Neural cell (in vitro differentiated cells): ENCODE data around the gene CKAP5. TPM values are rescaled to one million over a fixed set of nuclear protein-coding genes. Genes with fewer than 3 reads are reported as not detected.

Experiments
- H2AFZ ChIP-seq: fragments of 200-600, 300-800 bp; sonication (generic), shearing (Covaris generic); 2 replicates; pipeline ENCODE4 v1.6.0; 2014; ENCODE audit warnings: low read depth, mild to moderate bottlenecking, antibody characterized with exemption, low read length, moderate library complexity
- H3F3A ChIP-seq: fragments of 200-600 bp; shearing (Covaris generic); 2 replicates; pipeline ENCODE4 v1.6.1; 2016; ENCODE audit warnings: mild to moderate bottlenecking, moderate library complexity, mixed read lengths, antibody characterized with exemption, low read length; ENCODE audit not compliant: insufficient read depth, poor library complexity, severe bottlenecking
- H3K27ac ChIP-seq: fragments of 200-600, 300-800 bp; sonication (generic), shearing (Covaris generic); 2 replicates; pipeline ENCODE4 v1.5.1; 2014; ENCODE audit warnings: mild to moderate bottlenecking, low read length, moderate library complexity
- H3K27me3 ChIP-seq: fragments of 300-800, 200-600 bp; sonication (generic), shearing (Covaris generic); 2 replicates; pipeline ENCODE4 v1.6.0; 2014; ENCODE audit warnings: mild to moderate bottlenecking, low read depth, low read length, moderate library complexity; ENCODE audit not compliant: insufficient read depth
- H3K36me3 ChIP-seq: fragments of 300-800, 200-600 bp; sonication (generic), shearing (Covaris generic); 2 replicates; pipeline ENCODE4 v1.5.1; 2014; ENCODE audit warnings: mild to moderate bottlenecking, antibody characterized with exemption, low read length, moderate library complexity; ENCODE audit not compliant: insufficient read depth
- H3K4me2 ChIP-seq: fragments of 300-800, 200-600 bp; sonication (generic), shearing (Covaris generic); 2 replicates; pipeline ENCODE4 v1.6.0; 2014; ENCODE audit warnings: mild to moderate bottlenecking, low read length
- H3K4me3 ChIP-seq: fragments of 300-800, 200-600 bp; sonication (generic), shearing (Covaris generic); 2 replicates; pipeline ENCODE4 v1.5.1; 2014; ENCODE audit warnings: mild to moderate bottlenecking, low read length, moderate library complexity
- H3K79me2 ChIP-seq: fragments of 200-600 bp; shearing (Covaris generic); replicated peaks from 2 replicates; pipeline ENCODE4 v1.6.0; 2014; ENCODE audit warnings: mild to moderate bottlenecking, low read length, moderate library complexity; ENCODE audit not compliant: insufficient read depth
- H3K9ac ChIP-seq: fragments of 300-800, 200-600 bp; sonication (generic), shearing (Covaris generic); 2 replicates; pipeline ENCODE4 v1.6.1; 2016; ENCODE audit warnings: mild to moderate bottlenecking, low read length, mixed read lengths
- H3K9me2 ChIP-seq: fragments of 200-600 bp; shearing (Covaris generic); 2 replicates; pipeline ENCODE4 v1.6.1; 2016; ENCODE audit warnings: mild to moderate bottlenecking, low read length, mixed read lengths; ENCODE audit not compliant: insufficient read depth
- H3K9me3 ChIP-seq: fragments of 200-600, 300-800 bp; sonication (generic), shearing (Covaris generic); 2 replicates; pipeline ENCODE4 v1.6.1; 2016; ENCODE audit warnings: mild to moderate bottlenecking, mixed run types, low read length, moderate library complexity, mixed read lengths
- H4K20me1 ChIP-seq: fragments of 200-600 bp; shearing (Covaris generic); 2 replicates; pipeline ENCODE4 v1.6.1; 2016; ENCODE audit warnings: mild to moderate bottlenecking, mixed run types; ENCODE audit not compliant: insufficient read depth
- EP300 ChIP-seq: fragments of 450-650 bp; conservative IDR thresholded peaks from 2 replicates; pipeline ENCODE4 v1.6.1; 2014; ENCODE audit warnings: antibody characterized with exemption, mild to moderate bottlenecking, moderate library complexity; ENCODE audit not compliant: poor library complexity, severe bottlenecking
- EZH2 ChIP-seq: fragments of 200-600, 300-800 bp; shearing (Covaris generic), sonication (generic); IDR thresholded peaks from 2 replicates; pipeline ENCODE4 v1.6.1; 2014; ENCODE audit warnings: antibody characterized with exemption, low read length, borderline replicate concordance, mild to moderate bottlenecking; ENCODE audit not compliant: insufficient read depth, poor library complexity, severe bottlenecking
- MXI1 ChIP-seq: fragments of 450-650 bp; conservative IDR thresholded peaks from 2 replicates; pipeline ENCODE4 v1.6.1; 2014; ENCODE audit warnings: antibody characterized with exemption, mild to moderate bottlenecking; ENCODE audit not compliant: poor library complexity, severe bottlenecking
- POLR2AphosphoS5 ChIP-seq: IDR thresholded peaks from 2 replicates; pipeline ENCODE4 v1.6.1; 2012
- RAD21 ChIP-seq: fragments of 450-650 bp; conservative IDR thresholded peaks from 2 replicates; pipeline ENCODE4 v1.6.1; 2014; ENCODE audit warnings: antibody characterized with exemption, mild to moderate bottlenecking, moderate library complexity
- SMC3 ChIP-seq: fragments of 450-650 bp; conservative IDR thresholded peaks from 2 replicates; pipeline ENCODE4 v1.6.1; 2014; ENCODE audit warnings: antibody characterized with exemption, mild to moderate bottlenecking, moderate library complexity; ENCODE audit not compliant: poor library complexity
- TAF1 ChIP-seq: IDR thresholded peaks from 2 replicates; pipeline ENCODE4 v1.6.1; 2012; ENCODE audit warnings: low read depth
- polyA plus RNA-seq: library from polyadenylated mRNA; depleted of rRNA; stranded (reverse); fragments of >200 nt; gene quantifications from 2 replicates; pipeline ENCODE4 v1.2.3, GENCODE V29; 2014
- TF ChIP-seq, protein P1 (sequence below): IDR thresholded peaks from 2 replicates; pipeline ENCODE4 v1.6.1; 2012; ENCODE audit warnings: borderline replicate concordance
- TF ChIP-seq, protein P2 (sequence below): fragments of 450-650 bp; IDR thresholded peaks from 2 replicates; pipeline ENCODE4 v1.5.1; 2014; ENCODE audit warnings: antibody characterized with exemption, mild to moderate bottlenecking, moderate library complexity; ENCODE audit not compliant: poor library complexity, severe bottlenecking

CKAP5 gene
- polyA plus RNA-seq, 1 donor from 2014 or later: 90.3 TPM

DNA sequence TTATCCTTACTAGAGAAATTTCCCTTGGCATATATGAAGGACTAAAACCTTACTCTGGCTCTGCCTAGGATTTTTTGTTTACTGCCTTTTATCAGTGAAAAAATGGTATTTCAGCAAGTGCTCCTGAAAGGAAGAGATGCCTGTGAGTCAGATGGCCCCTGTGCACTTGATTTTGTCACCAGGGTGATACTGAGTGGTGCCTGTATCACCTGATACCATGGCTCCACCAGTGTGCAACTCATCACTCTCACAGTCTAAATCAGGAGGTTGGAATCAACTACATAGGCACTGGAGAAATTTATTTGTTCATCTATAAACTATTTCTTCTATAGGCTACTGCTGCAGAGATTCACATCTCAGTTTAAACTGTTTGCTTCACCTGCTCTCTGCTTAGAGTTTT lies 83.8 kb downstream of the CKAP5 start:
- Histone ChIP-seq H4K20me1 (no peaks in the 10 kb centered on the region), H3K4me3 (no peak overlapping the region), H3K36me3 (peaks cover 14% of the 10 kb centered on the region), H3K9me2 (no peaks in the 10 kb centered on the region), H3K9me3 (no peaks in the 10 kb centered on the region), H3K27me3 (no peaks in the 10 kb centered on the region), H3F3A (no peaks in the 10 kb centered on the region), H3K9ac (no peak overlapping the region), H3K4me2 (no peak overlapping the region), H3K27ac (no peak overlapping the region), H3K79me2 (no peaks in the 10 kb centered on the region), H2AFZ (no peak overlapping the region)
- TF ChIP-seq TAF1 (no peak), RAD21 (no peak), EZH2 (no peak), POLR2AphosphoS5 (no peak), SMC3 (no peak), EP300 (no peak)
- TF ChIP-seq, protein P1, sequence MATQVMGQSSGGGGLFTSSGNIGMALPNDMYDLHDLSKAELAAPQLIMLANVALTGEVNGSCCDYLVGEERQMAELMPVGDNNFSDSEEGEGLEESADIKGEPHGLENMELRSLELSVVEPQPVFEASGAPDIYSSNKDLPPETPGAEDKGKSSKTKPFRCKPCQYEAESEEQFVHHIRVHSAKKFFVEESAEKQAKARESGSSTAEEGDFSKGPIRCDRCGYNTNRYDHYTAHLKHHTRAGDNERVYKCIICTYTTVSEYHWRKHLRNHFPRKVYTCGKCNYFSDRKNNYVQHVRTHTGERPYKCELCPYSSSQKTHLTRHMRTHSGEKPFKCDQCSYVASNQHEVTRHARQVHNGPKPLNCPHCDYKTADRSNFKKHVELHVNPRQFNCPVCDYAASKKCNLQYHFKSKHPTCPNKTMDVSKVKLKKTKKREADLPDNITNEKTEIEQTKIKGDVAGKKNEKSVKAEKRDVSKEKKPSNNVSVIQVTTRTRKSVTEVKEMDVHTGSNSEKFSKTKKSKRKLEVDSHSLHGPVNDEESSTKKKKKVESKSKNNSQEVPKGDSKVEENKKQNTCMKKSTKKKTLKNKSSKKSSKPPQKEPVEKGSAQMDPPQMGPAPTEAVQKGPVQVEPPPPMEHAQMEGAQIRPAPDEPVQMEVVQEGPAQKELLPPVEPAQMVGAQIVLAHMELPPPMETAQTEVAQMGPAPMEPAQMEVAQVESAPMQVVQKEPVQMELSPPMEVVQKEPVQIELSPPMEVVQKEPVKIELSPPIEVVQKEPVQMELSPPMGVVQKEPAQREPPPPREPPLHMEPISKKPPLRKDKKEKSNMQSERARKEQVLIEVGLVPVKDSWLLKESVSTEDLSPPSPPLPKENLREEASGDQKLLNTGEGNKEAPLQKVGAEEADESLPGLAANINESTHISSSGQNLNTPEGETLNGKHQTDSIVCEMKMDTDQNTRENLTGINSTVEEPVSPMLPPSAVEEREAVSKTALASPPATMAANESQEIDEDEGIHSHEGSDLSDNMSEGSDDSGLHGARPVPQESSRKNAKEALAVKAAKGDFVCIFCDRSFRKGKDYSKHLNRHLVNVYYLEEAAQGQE: no peak

DNA sequence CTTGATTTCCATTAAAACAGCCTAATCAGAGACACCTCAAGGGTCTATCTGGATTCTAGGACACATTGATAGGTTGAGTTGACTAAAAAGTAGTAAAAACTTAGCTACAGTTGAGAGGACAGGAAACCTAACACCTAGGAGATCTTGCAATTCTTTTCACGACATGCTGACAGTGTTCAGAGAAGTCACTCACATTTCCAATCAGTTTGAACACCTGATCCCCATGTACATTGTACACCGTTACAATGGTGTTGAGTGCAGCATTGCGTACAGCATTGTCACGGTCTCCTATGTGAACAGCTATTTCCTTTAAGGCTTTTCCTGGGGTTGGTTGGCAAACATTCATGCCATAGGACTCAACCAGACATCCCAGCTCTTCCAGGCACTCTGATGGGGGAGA lies 84.3 kb downstream of the CKAP5 start:
- Histone ChIP-seq H3K36me3 (peaks cover 14% of the 10 kb centered on the region), H3K79me2 (no peaks in the 10 kb centered on the region), H2AFZ (no peak overlapping the region), H3K4me2 (no peak overlapping the region), H3K27me3 (no peaks in the 10 kb centered on the region), H3K9ac (no peak overlapping the region), H3K27ac (no peak overlapping the region), H3K9me2 (no peaks in the 10 kb centered on the region), H3K4me3 (no peak overlapping the region), H3K9me3 (no peaks in the 10 kb centered on the region), H3F3A (no peaks in the 10 kb centered on the region), H4K20me1 (no peaks in the 10 kb centered on the region)
- TF ChIP-seq POLR2AphosphoS5: no peak
- no peak for TF ChIP-seq EP300
- TF ChIP-seq, protein P1: no peak
- no peak for TF ChIP-seq SMC3
- TF ChIP-seq TAF1: no peak
- TF ChIP-seq MXI1: no peak
- TF ChIP-seq RAD21: no peak
- no peak for TF ChIP-seq EZH2
- TF ChIP-seq, protein P2, sequence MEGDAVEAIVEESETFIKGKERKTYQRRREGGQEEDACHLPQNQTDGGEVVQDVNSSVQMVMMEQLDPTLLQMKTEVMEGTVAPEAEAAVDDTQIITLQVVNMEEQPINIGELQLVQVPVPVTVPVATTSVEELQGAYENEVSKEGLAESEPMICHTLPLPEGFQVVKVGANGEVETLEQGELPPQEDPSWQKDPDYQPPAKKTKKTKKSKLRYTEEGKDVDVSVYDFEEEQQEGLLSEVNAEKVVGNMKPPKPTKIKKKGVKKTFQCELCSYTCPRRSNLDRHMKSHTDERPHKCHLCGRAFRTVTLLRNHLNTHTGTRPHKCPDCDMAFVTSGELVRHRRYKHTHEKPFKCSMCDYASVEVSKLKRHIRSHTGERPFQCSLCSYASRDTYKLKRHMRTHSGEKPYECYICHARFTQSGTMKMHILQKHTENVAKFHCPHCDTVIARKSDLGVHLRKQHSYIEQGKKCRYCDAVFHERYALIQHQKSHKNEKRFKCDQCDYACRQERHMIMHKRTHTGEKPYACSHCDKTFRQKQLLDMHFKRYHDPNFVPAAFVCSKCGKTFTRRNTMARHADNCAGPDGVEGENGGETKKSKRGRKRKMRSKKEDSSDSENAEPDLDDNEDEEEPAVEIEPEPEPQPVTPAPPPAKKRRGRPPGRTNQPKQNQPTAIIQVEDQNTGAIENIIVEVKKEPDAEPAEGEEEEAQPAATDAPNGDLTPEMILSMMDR: no peak
